Heart left ventricle (tissue), 13 donors: ENCODE measurements around the gene MYO7A.

Source experiments
- CTCF ChIP-seq, 12 donors: fragments of 200-600 bp; sonication (generic) in 4 of 12; IDR thresholded peaks; one replicate each; pipeline versions ENCODE4 v1.5.0 to v1.8.0; 2018 to 2022; ENCODE audit warnings: antibody characterized with exemption in 12 of 12, mild to moderate bottlenecking in 5 of 12
- POLR2A ChIP-seq, 2 donors: fragments of 450-650 bp; IDR thresholded peaks; one replicate each; pipeline ENCODE4 v1.6.1; 2017; ENCODE audit warnings: antibody characterized with exemption in 2 of 2, mild to moderate bottlenecking in 2 of 2, moderate library complexity in 2 of 2
- donor health status: ischemic (EF 13 %, LVEDD 7.1; RV severe dilation, severe dysfunction).
- donor health status: DM: no; HTN: yes; CAD: no.
- donor health status: DM: no; HTN: no; CAD: no.
- donor health status: ischemic (EF 25% LVEDD 6.9; RV normal size, moderate dysfunction).
- donor health status: ischemic (EF 25% LVEDD 5.7; RV mildly dilated, moderate dysfunction).
- donor health status: ischemic (EF 35%, LVEDD 5.7; RV mildly dilated, moderate dysfunction).
- donor health status: nonischemic (EF 11% LVEDD 7.7; RV severe dilation, severe dysfunction).
- donor health status: DM: yes; HTN: yes; CAD: no.
- donor health status: PGD.
- donor health status: ischemic (EF 29% LVEDD 5.4; RV normal size, mild dysfunction).
- donor health status: nonischemic (EF 23%, LVEDD 6.1; RV moderate dilation, normal function).

GRCh38 chr11:77124488-77124887, 3.6 kb upstream of the MYO7A start:
- TF ChIP-seq CTCF (IDR thresholded peaks at IDR 0.05), result no peak
- TF ChIP-seq POLR2A (IDR thresholded peaks at IDR 0.05), result no peak
